Esophagus (tissue), 2 donors: ENCODE data around the gene TBC1D20. TPM values are rescaled to one million over a fixed set of nuclear protein-coding genes. Genes with fewer than 3 reads are reported as not detected.

Experiments
- H3K27ac ChIP-seq, 2 donors: one replicate each; pipeline ENCODE4 v1.5.1; 2013; ENCODE audit warnings: low read depth in 2 of 2, mild to moderate bottlenecking in 2 of 2, inconsistent platforms in 1 of 2, low read length in 1 of 2, moderate library complexity in 1 of 2
- H3K27me3 ChIP-seq, 2 donors: one replicate each; pipeline ENCODE4 v1.6.1; 2013; ENCODE audit warnings: low read length in 2 of 2, control low read depth in 1 of 2, mild to moderate bottlenecking in 1 of 2; ENCODE audit not compliant: insufficient read depth in 2 of 2, control insufficient read depth in 1 of 2
- H3K36me3 ChIP-seq, 2 donors: one replicate each; pipeline ENCODE4 v1.6.1; 2013; ENCODE audit warnings: low read length in 1 of 2; ENCODE audit not compliant: control insufficient read depth in 2 of 2, insufficient read depth in 2 of 2
- H3K4me1 ChIP-seq, 2 donors: one replicate each; pipeline ENCODE4 v1.6.1; 2013; ENCODE audit warnings: low read length in 1 of 2; ENCODE audit not compliant: control insufficient read depth in 2 of 2, insufficient read depth in 2 of 2
- H3K4me3 ChIP-seq, 2 donors: one replicate each; pipeline ENCODE4 v1.5.1; 2013; ENCODE audit warnings: low read length in 2 of 2, mild to moderate bottlenecking in 2 of 2, low read depth in 1 of 2, moderate library complexity in 1 of 2
- H3K9me3 ChIP-seq, 2 donors: one replicate each; pipeline ENCODE4 v1.6.1; 2013; ENCODE audit warnings: mild to moderate bottlenecking in 2 of 2, low read depth in 1 of 2, low read length in 1 of 2, moderate library complexity in 1 of 2; ENCODE audit not compliant: control insufficient read depth in 2 of 2, insufficient read depth in 1 of 2
- WGBS, 2 donors: extraction: QIAGEN DNeasy Blood & Tissue Kit; methylation state at CpG; one replicate each; pipeline ENCODE4 v1.1.7; 2013; 5-methylcytosine and 5-hydroxymethylcytosine counted together
- polyA plus RNA-seq, 2 donors: library from polyadenylated mRNA; stranded (reverse); fragments of 200-250 nt; gene quantifications; one replicate each; pipeline ENCODE4 v1.2.3, GENCODE V29; 2013
- donor health status: healthy with polysubstance abuse.
- donor health status: Bipolar disorder and iron deficiency.

TBC1D20 gene
- polyA plus RNA-seq, 2 donors: 15.6 to 18.1 TPM

- H3K36me3 ChIP-seq: peaks cover 13 to 47% of the 10 kb centered on the region in 2 donors
- 95 to 98% methylated on average over 8 of the region's 8 CpGs for WGBS, 2 donors
- no peak overlapping the region for H3K27ac ChIP-seq
- peaks cover 0 to 2% of the 10 kb centered on the region in 2 donors for H3K4me1 ChIP-seq
- no peaks in the 10 kb centered on the region for H3K9me3 ChIP-seq
- no peaks in the 10 kb centered on the region for H3K27me3 ChIP-seq
- no peak overlapping the region for H3K4me3 ChIP-seq
Observed at GRCh38 chr20:421685-422250, 40.6 kb downstream of the TBC1D20 start.

- WGBS, 2 donors: 88 to 90% methylated on average over 47 to 48 of the region's 49 CpGs
- Histone ChIP-seq H3K4me3 (no peak overlapping the region), H3K27ac (no peak overlapping the region), H3K9me3 (no peaks in the 10 kb centered on the region), H3K27me3 (no peaks in the 10 kb centered on the region), H3K4me1 (peaks cover 0 to 4% of the 10 kb centered on the region in 2 donors), H3K36me3 (peaks cover 13 to 47% of the 10 kb centered on the region in 2 donors)
Observed at GRCh38 chr20:420721-421574, 41.4 kb downstream of the TBC1D20 start.

- H3K4me3 ChIP-seq: no peak overlapping the region
- peaks cover 13 to 47% of the 10 kb centered on the region in 2 donors for H3K36me3 ChIP-seq
- no peaks in the 10 kb centered on the region for H3K27me3 ChIP-seq
- peaks cover 0 to 4% of the 10 kb centered on the region in 2 donors for H3K4me1 ChIP-seq
- 83 to 90% methylated on average over 20 of the region's 20 CpGs for WGBS, 2 donors
- no peaks in the 10 kb centered on the region for H3K9me3 ChIP-seq
- no peak overlapping the region for H3K27ac ChIP-seq
Observed at GRCh38 chr20:420166-420620, 42.1 kb downstream of the TBC1D20 start.

GRCh38 chr20:419556-420165, 42.7 kb downstream of the TBC1D20 start:
- no peaks in the 10 kb centered on the region for H3K9me3 ChIP-seq
- H3K4me1 ChIP-seq: peaks cover 0 to 4% of the 10 kb centered on the region in 2 donors
- no peaks in the 10 kb centered on the region for H3K27me3 ChIP-seq
- no peak overlapping the region for H3K27ac ChIP-seq
- H3K4me3 ChIP-seq: no peak overlapping the region
- H3K36me3 ChIP-seq: peaks cover 13 to 47% of the 10 kb centered on the region in 2 donors
- WGBS, 2 donors: 83% methylated on average over 32 of the region's 32 CpGs

- WGBS, 2 donors: 89 to 93% methylated on average over 8 of the region's 8 CpGs
- no peaks in the 10 kb centered on the region for H3K27me3 ChIP-seq
- H3K4me3 ChIP-seq: no peak overlapping the region
- H3K36me3 ChIP-seq: peaks cover 12 to 44% of the 10 kb centered on the region in 2 donors
- no peak overlapping the region for H3K27ac ChIP-seq
- H3K9me3 ChIP-seq: no peaks in the 10 kb centered on the region
- H3K4me1 ChIP-seq: peaks cover 0 to 4% of the 10 kb centered on the region in 2 donors
Observed at GRCh38 chr20:418858-419365, 43.4 kb downstream of the TBC1D20 start.

- Histone ChIP-seq H3K36me3 (peaks cover 10 to 41% of the 10 kb centered on the region in 2 donors), H3K9me3 (no peaks in the 10 kb centered on the region), H3K27ac (no peak overlapping the region), H3K27me3 (no peaks in the 10 kb centered on the region), H3K4me3 (no peak overlapping the region), H3K4me1 (peaks cover 0 to 4% of the 10 kb centered on the region in 2 donors)
- WGBS, 2 donors: 82 to 90% methylated on average over 12 of the region's 12 CpGs
Observed at GRCh38 chr20:417801-418342, 44.5 kb downstream of the TBC1D20 start.

- no peak overlapping the region for H3K27ac ChIP-seq
- WGBS, 2 donors: 84 to 89% methylated on average over 12 to 13 of the region's 13 CpGs
- H3K36me3 ChIP-seq: peaks cover 10 to 34% of the 10 kb centered on the region in 2 donors
- no peak overlapping the region for H3K4me3 ChIP-seq
- peaks cover 0 to 4% of the 10 kb centered on the region in 2 donors for H3K4me1 ChIP-seq
- H3K9me3 ChIP-seq: no peaks in the 10 kb centered on the region
- no peaks in the 10 kb centered on the region for H3K27me3 ChIP-seq
Observed at GRCh38 chr20:416950-417800, 45.2 kb downstream of the TBC1D20 start.

- WGBS, 2 donors: 89 to 91% methylated on average over 13 of the region's 13 CpGs
- H3K36me3 ChIP-seq: peaks cover 0 to 24% of the 10 kb centered on the region in 2 donors
- no peaks in the 10 kb centered on the region for H3K27me3 ChIP-seq
- no peak overlapping the region for H3K4me3 ChIP-seq
- no peaks in the 10 kb centered on the region for H3K9me3 ChIP-seq
- peaks cover 0 to 4% of the 10 kb centered on the region in 2 donors for H3K4me1 ChIP-seq
- H3K27ac ChIP-seq: no peak overlapping the region
Observed at GRCh38 chr20:415820-416322, 46.5 kb downstream of the TBC1D20 start.
